RWPE1 (cell line): ENCODE results near the gene ZC3H6.

Experiments
- CTCF ChIA-PET: fragments of 350-600 bp; sonication (Branson Sonifier 250); formaldehyde crosslinking; extraction: SDS; loops from one replicate; lab custom pipeline; 2021; lab: Yijun Ruan, JAX
- POLR2A ChIA-PET: fragments of 400-600 bp; formaldehyde crosslinking; extraction: SDS; loops from one replicate; lab custom pipeline; 2020; ENCODE audit warnings: antibody characterized with exemption; ENCODE audit not compliant: low non-redundant PET; lab: Yijun Ruan, JAX
- DNase-seq: peaks from one replicate; pipeline ENCODE4 v3.0.0; 2012; ENCODE audit warnings: low spot score
- H3K27ac ChIP-seq: fragments of 450-650 bp; 2 replicates; pipeline ENCODE4 v1.5.1; 2017
- CTCF ChIP-seq: fragments of 450-650 bp; conservative IDR thresholded peaks from 2 replicates; pipeline ENCODE4 v1.5.1; 2017; ENCODE audit warnings: low read depth, mild to moderate bottlenecking

ZC3H6 gene

GRCh38 chr2:112243233-112243632 is 32.2 kb upstream of the ZC3H6 start:
- DNase-seq: no peak
- POLR2A ChIA-PET: no interaction called here
- CTCF ChIA-PET: no interaction called here

GRCh38 chr2:112244854-112245253 is 30.5 kb upstream of the ZC3H6 start:
- POLR2A ChIA-PET: interaction anchor here (1.2 kb wide), 1 partner anchor 10 kb away, joined by 3 read pairs; the partner anchor contains the start of gene ZC3H8
- no peak for DNase-seq
- CTCF ChIA-PET: interaction anchor here (0.6 kb wide), 1 partner anchor 14 kb away, joined by 3 read pairs; no protein-coding TSS in a partner anchor
- H3K27ac ChIP-seq: no peak overlapping the region
- no peak for TF ChIP-seq CTCF

More at GRCh38 chr2:112243233-112243632, 32.2 kb upstream of the ZC3H6 start:
- TF ChIP-seq CTCF: no peak
- no peak overlapping the region for H3K27ac ChIP-seq

- ChIA-PET POLR2A (no interaction called here), CTCF (no interaction called here)
- no peak for DNase-seq
- TF ChIP-seq CTCF: no peak
- no peak overlapping the region for H3K27ac ChIP-seq
Observed at GRCh38 chr2:112251271-112251670, 24.1 kb upstream of the ZC3H6 start.

GRCh38 chr2:112253261-112253815 is 22.1 kb upstream of the ZC3H6 start:
- no peak for TF ChIP-seq CTCF
- ChIA-PET CTCF (no interaction called here), POLR2A (no interaction called here)
- DNase-seq: no peak
- H3K27ac ChIP-seq: no peak overlapping the region

- peak within 1 kb of the TSS; percentile 87 for H3K27ac ChIP-seq
- DNase-seq: peak; percentile 99
- TF ChIP-seq CTCF: no peak
- ChIA-PET CTCF (interaction anchor here (0.6 kb wide), 1 partner anchor 57 kb away, joined by 4 read pairs; no protein-coding TSS in a partner anchor), POLR2A (interaction anchor here (0.6 to 1.2 kb wide), 4 partner anchors 9 to 191 kb away, joined by 3 to 4 read pairs (median 3); no protein-coding TSS in a partner anchor)
Observed at GRCh38 chr2:112254466-112255240, 20.7 kb upstream of the ZC3H6 start, which contains the start of gene ZC3H8. ZC3H8 (minus strand) TSS chr2:112255042; CDS start chr2:112254981, 61 bp downstream.

- H3K27ac ChIP-seq: no peak overlapping the region
- ChIA-PET POLR2A (no interaction called here), CTCF (no interaction called here)
- no peak for DNase-seq
- TF ChIP-seq CTCF: no peak
Observed at GRCh38 chr2:112255875-112256274, 19.5 kb upstream of the ZC3H6 start.
